Nucleus accumbens (tissue), 56 donors: ENCODE measurements around the gene MAOB.

ENCODE experiments used
- DNase-seq, 56 donors: peaks; one replicate each; lab custom pipeline; 2025; lab: John Stamatoyannopoulos, UW

The MAOB gene

GRCh38 chrX:43861750-43862149, 20.5 kb downstream of the MAOB start:
- peak in 3 of 56 donors; percentile 0 to 4 (median 0) for DNase-seq

DNA sequence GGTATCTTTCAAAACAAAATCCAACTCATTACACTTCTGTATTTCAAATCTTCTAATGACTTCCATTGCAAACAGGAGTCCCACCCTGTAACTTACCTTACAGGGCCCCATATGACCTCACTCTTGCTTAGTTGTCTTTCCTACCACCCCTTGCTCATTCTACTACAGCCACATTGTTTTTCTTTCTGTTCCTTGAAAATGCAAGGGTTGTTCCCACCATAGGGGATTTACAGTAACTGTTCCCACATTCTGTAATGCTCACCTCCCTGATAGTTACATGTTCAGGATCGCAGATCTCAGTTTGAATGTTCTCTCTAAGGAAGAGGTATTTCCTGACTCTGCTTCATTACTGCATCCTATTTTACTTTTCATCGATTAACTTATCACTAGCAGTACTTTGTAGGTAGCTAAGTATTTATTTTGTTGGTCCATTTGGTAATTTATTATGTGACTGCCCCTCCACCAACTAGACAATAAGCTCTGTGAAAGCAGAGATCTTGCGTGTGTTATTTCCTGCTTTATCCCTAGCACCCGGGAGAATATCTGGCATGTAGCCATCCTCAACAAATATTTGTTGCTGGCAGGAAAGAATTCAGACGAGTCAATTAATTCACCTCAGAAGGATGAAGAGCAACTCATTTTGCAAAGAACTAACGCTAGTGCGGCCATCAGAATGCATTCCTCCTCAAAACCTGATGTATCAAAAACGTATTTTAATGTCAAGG, 21.4 kb downstream of the MAOB start:
- DNase-seq = no peak

GRCh38 chrX:43853225-43853828, 28.9 kb downstream of the MAOB start:
- no peak for DNase-seq

DNA sequence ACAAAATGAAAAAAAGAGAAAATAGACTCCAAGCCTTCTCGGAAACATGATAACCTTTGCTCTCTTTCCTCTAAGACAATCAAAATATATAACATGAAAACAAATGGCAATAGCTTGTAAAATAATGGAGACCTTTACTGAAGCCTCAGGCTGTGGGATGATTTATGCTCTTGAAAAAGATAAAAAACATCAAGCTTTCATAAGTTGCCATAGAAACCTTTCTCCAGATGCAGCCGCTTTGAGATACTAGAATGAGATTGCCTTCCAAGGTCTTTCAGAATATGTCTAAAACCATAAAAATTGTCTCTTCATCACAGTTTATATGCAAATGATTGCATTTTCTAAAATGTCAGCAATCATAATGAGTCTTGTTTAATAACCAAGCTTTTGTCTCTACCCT, 31.6 kb downstream of the MAOB start:
- DNase-seq = no peak

GRCh38 chrX:43849173-43849572, 33.1 kb downstream of the MAOB start:
- DNase-seq = peak in 1 of 56 donors; percentile 4

- DNase-seq = no peak
Measured at GRCh38 chrX:43847352-43847751, 34.9 kb downstream of the MAOB start.

- no peak for DNase-seq
Measured at GRCh38 chrX:43846558-43846957, 35.7 kb downstream of the MAOB start.

- DNase-seq = no peak
Measured at GRCh38 chrX:43845776-43846175, 36.5 kb downstream of the MAOB start.

- no peak for DNase-seq
Measured at GRCh38 chrX:43840265-43840664, 42.0 kb downstream of the MAOB start.

DNA sequence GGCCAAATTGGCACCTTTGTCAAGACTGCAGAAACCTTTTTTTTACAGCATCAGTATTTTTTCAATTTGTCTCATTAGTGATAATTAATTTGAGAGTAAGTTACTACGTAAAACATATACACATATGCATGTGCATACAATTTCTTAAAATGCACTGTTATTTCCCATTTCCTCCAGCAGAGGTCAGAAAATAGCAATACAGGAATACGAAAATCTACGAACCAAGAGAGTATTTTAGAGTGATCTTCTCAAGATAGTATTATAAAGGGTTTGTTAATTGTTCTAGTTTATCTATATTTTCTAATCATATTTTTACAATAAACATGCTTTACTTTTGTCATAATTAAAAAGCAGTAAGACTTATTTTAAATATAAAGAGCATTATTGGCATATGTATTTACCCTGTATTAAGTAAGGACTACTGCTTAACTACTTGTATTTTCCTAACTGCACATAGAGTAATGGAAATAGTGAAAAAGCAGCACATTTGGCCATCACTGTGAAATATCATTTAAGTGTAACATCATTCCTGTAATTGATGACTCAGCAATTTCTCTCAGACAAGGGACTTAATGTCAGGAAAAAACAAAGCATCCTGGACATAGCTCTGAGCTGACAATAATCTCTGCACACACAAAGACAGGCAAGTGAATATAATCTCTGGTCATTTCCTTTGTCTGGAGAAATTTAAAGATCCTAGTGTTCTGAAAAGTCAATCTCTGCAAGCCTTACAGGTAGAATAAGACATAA, 45.6 kb downstream of the MAOB start:
- DNase-seq = no peak

- no peak for DNase-seq
Measured at GRCh38 chrX:43835559-43835958, 46.7 kb downstream of the MAOB start.

GRCh38 chrX:43827791-43828190, 54.5 kb downstream of the MAOB start:
- no peak for DNase-seq

GRCh38 chrX:43822014-43822413, 60.2 kb downstream of the MAOB start:
- no peak for DNase-seq

DNA sequence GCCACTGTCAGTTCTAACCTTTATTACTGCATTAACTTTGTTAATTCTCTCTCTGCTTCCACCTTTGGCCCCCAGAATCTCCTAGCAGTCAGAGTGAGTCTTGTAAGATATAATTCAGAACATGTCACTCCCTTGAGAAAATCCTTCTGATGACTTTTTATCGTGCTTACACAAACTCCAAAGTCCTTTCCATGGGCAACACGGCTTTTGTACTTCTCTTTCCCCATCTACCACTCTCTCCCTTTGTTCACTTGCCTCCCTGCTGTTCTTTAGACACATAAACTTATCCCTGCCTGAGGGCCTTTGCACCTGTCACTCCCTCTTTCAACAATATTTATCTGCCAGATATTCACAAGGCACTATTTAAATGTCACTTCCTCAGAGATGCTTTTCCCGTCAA, 64.8 kb downstream of the MAOB start:
- no peak for DNase-seq

- DNase-seq = no peak
Measured at GRCh38 chrX:43815209-43815608, 67.0 kb downstream of the MAOB start.

DNA sequence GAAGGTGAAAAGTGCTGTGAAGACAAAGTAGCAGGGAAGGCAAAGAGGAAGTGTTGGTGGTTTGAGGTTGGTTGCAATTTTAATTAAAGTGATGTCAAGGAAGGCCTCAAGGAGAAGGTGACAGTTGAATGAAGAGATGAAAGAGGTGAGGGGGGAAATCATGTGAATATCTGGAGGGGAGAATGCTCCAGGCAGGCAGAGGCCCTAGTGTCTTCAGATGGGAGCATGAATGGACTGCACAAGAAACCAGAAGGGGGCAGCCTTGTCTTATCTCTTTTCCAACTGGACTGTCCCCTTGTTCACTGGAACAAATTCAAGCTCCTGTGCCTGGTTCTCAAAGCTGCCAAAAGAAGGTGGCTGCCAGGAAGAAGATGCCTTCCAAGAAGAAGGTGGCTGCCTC, 68.4 kb downstream of the MAOB start:
- peak in 4 of 56 donors; percentile 0 to 3 (median 0) for DNase-seq

DNA sequence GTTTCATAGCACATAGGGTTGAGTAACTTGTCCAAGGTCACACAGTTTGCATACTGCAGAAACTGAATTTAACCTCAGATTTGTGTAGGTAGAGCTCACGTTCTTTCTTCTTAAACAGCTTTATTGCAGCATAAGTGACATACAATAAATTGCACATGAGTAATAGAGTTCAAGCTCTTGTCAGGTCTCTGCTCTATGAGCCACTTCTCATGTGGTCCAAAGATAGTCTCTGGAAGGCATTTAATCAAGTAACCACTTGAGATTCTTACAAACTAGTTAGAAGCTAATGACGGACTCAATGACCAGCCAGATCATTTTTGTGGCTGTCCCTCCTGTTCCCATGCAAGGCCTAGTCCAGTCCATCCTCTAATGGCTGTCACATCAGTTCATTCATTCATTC, 68.9 kb downstream of the MAOB start:
- no peak for DNase-seq

DNA sequence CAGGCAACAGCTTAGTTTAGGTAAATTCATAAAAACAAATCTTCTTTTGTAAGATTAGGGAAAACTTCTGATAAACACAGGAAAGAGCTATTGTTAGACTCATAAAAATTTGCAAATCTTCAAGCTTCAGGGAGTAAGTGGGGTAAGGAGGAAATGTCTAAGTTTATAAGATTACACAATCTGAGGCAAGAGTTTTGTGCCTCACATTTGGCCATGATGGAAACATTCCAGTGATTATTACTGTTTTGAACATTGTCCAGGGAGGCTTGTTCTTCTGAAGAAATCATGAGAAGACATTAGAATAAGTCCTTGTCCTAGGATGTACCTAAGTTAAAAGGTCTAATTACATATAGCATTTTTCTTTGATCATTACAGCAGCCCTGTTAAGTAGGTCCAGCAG, 72.8 kb downstream of the MAOB start:
- no peak for DNase-seq

DNA sequence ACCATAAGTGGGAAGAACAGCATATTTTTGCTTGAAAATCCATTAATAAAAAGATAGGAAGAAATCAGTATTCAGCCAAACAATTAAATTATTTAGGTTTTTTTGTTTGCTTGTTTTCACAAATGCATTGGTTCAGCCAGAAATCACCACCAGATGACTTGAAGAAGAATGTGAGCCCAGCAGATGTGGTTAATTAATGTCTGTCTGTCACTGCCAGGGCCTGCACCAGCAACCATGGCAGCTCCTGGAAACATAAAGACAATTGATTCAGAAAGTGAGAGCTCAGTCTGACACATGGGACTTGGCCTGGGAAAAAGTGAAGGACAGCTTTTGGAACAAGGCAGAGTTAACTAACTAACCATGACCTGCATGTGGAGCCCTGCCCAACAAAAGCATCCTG, 74.0 kb downstream of the MAOB start:
- no peak for DNase-seq

- no peak for DNase-seq
Measured at GRCh38 chrX:43805579-43805978, 76.7 kb downstream of the MAOB start.

DNA sequence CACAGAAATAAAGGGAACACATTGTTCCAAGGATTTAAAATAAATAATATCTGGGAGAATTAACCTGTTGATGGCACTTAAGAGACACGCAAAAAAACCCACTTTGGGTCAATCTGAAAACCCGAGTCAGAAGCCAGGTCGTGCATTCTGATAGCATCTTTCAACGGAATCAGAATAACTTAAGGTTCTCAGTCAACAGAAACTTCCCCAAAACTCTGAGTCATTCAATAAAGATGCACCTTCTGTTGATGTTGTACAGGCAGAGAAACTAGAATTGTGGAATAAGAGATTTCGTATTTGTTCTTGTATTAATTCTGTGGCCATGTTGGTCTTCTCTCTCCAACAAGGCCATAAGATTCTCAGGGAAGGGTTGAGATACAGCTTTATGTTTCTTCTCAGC, 78.2 kb downstream of the MAOB start:
- DNase-seq = no peak
